HepG2 (cell line): ENCODE data around the gene STN1. TPM values are rescaled to one million over a fixed set of nuclear protein-coding genes. Genes with fewer than 3 reads are reported as not detected.

Source experiments
- ATAC-seq: fragments of 200-7000 bp; cut with Tn5 transposase; 3 replicates; pipeline ENCODE4 v1.9.1; 2020; ENCODE audit warnings: mild to moderate bottlenecking, moderate library complexity
- BruUV-seq: library from RNA; stranded (reverse); fragments of 400-500 nt; replicated peaks from 2 replicates; lab custom pipeline; 2021; lab: Mats Ljungman, UMichigan
- CTCF ChIA-PET: fragments of 300-600 bp; formaldehyde crosslinking; extraction: SDS; loops from one replicate; lab custom pipeline; 2021; ENCODE audit warnings: low total read pairs, inconsistent platforms, low intra/inter-chr PET ratio; lab: Yijun Ruan, JAX
- POLR2A ChIA-PET: fragments of 350-600 bp; sonication (Branson Sonifier 250); formaldehyde crosslinking; loops from one replicate; lab custom pipeline; 2020; ENCODE audit warnings: antibody characterized with exemption, inconsistent platforms; lab: Yijun Ruan, JAX
- DNase-seq: peaks from one replicate; pipeline ENCODE4 v3.0.0-alpha.2; 2015; ENCODE audit warnings: low spot score
- FAIRE-seq: peaks from 3 replicates; lab custom pipeline; 2011; peaks lifted over from hg19 to GRCh38; lab: Jason Lieb, UNC
- H2AFZ ChIP-seq: one replicate; pipeline ENCODE4 v1.6.1; 2011; ENCODE audit warnings: low read length, inconsistent platforms
- H3K27ac ChIP-seq: fragments of 300-600 bp; 3 replicates; pipeline ENCODE4 v1.8.0; 2011; ENCODE audit warnings: mixed run types, mild to moderate bottlenecking, mixed read lengths, low read length, inconsistent platforms; ENCODE audit not compliant: insufficient read depth; ENCODE audit errors: extremely low read length
- H3K27me3 ChIP-seq, 2 experiments: fragments of 200-600 bp in 1 of 2; 2 replicates in 1 of 2; 3 replicates in 1 of 2; pipeline versions ENCODE4 v1.6.0 to v1.8.0; 2011; ENCODE audit warnings: low read length in 2 of 2, mild to moderate bottlenecking in 2 of 2, moderate library complexity in 2 of 2, inconsistent platforms in 1 of 2; ENCODE audit not compliant: insufficient read depth in 2 of 2, control insufficient read depth in 1 of 2
- H3K36me3 ChIP-seq, 2 experiments: fragments of 200-600 bp in 1 of 2; replicated peaks in 1 of 2; 2 replicates in 1 of 2; 3 replicates in 1 of 2; pipeline versions ENCODE4 v1.5.1 to v1.8.0; 2011; ENCODE audit warnings: low read length in 2 of 2, inconsistent platforms in 1 of 2; ENCODE audit not compliant: insufficient read depth in 2 of 2, control insufficient read depth in 1 of 2
- H3K4me1 ChIP-seq: 2 replicates; pipeline ENCODE4 v1.5.1; 2012; ENCODE audit warnings: low read length, inconsistent platforms; ENCODE audit not compliant: insufficient read depth
- H3K4me2 ChIP-seq: 2 replicates; pipeline ENCODE4 v1.6.0; 2011; ENCODE audit warnings: low read depth, low read length, inconsistent platforms
- H3K4me3 ChIP-seq, 3 experiments: fragments of 200-600 bp in 1 of 3; sonication (generic), shearing (Covaris generic) in 1 of 3; replicated peaks in 1 of 3; 2 replicates each; pipeline ENCODE4 v1.5.1; 2011 to 2016; ENCODE audit warnings: low read length in 3 of 3, inconsistent platforms in 2 of 3, low read depth in 2 of 3, mild to moderate bottlenecking in 2 of 3, control low read depth in 1 of 3, mixed read lengths in 1 of 3; ENCODE audit not compliant: insufficient read depth in 1 of 3
- H3K79me2 ChIP-seq: one replicate; pipeline ENCODE4 v1.6.1; 2011; ENCODE audit warnings: low read length, inconsistent platforms; ENCODE audit not compliant: insufficient read depth
- H3K9ac ChIP-seq: 2 replicates; pipeline ENCODE4 v1.6.0; 2011; ENCODE audit warnings: mild to moderate bottlenecking, low read depth, low read length, inconsistent platforms; ENCODE audit not compliant: insufficient read depth
- H3K9me3 ChIP-seq: 2 replicates; pipeline ENCODE4 v1.5.1; 2012; ENCODE audit warnings: mild to moderate bottlenecking, low read length
- H4K20me1 ChIP-seq: 2 replicates; pipeline ENCODE4 v1.6.0; 2011; ENCODE audit warnings: inconsistent platforms, mild to moderate bottlenecking, low read length, moderate library complexity; ENCODE audit not compliant: insufficient read depth
- BORCS8-MEF2B ChIP-seq: sonication (generic); formaldehyde crosslinking; IDR thresholded peaks from 2 replicates; pipeline ENCODE4 v1.8.0; 2022; ENCODE audit warnings: mild to moderate bottlenecking, missing genetic modification reagents
- CCAR2 ChIP-seq: fragments of 200-400 bp; formaldehyde crosslinking; optimal IDR thresholded peaks from 2 replicates; pipeline ENCODE3; 2018; ENCODE audit warnings: low read depth, mild to moderate bottlenecking, low read length, moderate library complexity
- CREBL2 ChIP-seq: sonication (generic); formaldehyde crosslinking; IDR thresholded peaks from 2 replicates; pipeline ENCODE4 v1.8.1; 2023; ENCODE audit warnings: missing genetic modification reagents, mild to moderate bottlenecking, borderline replicate concordance
- CTCF ChIP-seq: sonication (generic); formaldehyde crosslinking; IDR thresholded peaks from 2 replicates; pipeline ENCODE4 v1.5.0; 2020; ENCODE audit warnings: mild to moderate bottlenecking, missing genetic modification reagents, moderate library complexity
- HOMEZ ChIP-seq: IDR thresholded peaks from 2 replicates; pipeline ENCODE4 v1.6.1; 2016; ENCODE audit warnings: low read depth
- IKZF5 ChIP-seq: IDR thresholded peaks from 2 replicates; pipeline ENCODE4 v1.6.1; 2018; ENCODE audit warnings: missing genetic modification reagents, mild to moderate bottlenecking, missing compliant biosample characterization
- NFYC ChIP-seq: IDR thresholded peaks from 2 replicates; pipeline ENCODE4 v1.6.1; 2016; ENCODE audit warnings: missing genetic modification reagents, missing compliant biosample characterization
- PREB ChIP-seq: sonication (generic); formaldehyde crosslinking; IDR thresholded peaks from 2 replicates; pipeline ENCODE4 v1.4.0; 2020; ENCODE audit warnings: missing genetic modification reagents
- RBM22 ChIP-seq: fragments of 200-400 bp; formaldehyde crosslinking; optimal IDR thresholded peaks from 2 replicates; pipeline ENCODE3; 2017; ENCODE audit warnings: mild to moderate bottlenecking, low read length, moderate library complexity
- SMAD1 ChIP-seq: sonication (generic); formaldehyde crosslinking; IDR thresholded peaks from 2 replicates; pipeline ENCODE4 v1.4.0; 2020; ENCODE audit warnings: missing genetic modification reagents, low read depth, mild to moderate bottlenecking, borderline replicate concordance
- TOE1 ChIP-seq: sonication (generic); formaldehyde crosslinking; IDR thresholded peaks from 2 replicates; pipeline ENCODE4 v1.4.0; 2020; ENCODE audit warnings: mild to moderate bottlenecking, missing genetic modification reagents
- U2AF1 ChIP-seq: fragments of 200-400 bp; formaldehyde crosslinking; optimal IDR thresholded peaks from 2 replicates; pipeline ENCODE3; 2017; ENCODE audit warnings: mild to moderate bottlenecking, low read depth, low read length
- ZNF12 ChIP-seq: sonication (generic); formaldehyde crosslinking; IDR thresholded peaks from 2 replicates; pipeline ENCODE4 v1.5.0; 2020; ENCODE audit warnings: missing genetic modification reagents
- ZNF205 ChIP-seq: IDR thresholded peaks from 2 replicates; pipeline ENCODE4 v1.6.1; 2018; ENCODE audit warnings: missing biosample characterization, missing genetic modification reagents
- ZNF296 ChIP-seq: sonication (generic); formaldehyde crosslinking; conservative IDR thresholded peaks from 2 replicates; pipeline ENCODE4 v1.5.0; 2020; ENCODE audit warnings: mild to moderate bottlenecking, missing genetic modification reagents
- ZNF569 ChIP-seq: sonication (generic); formaldehyde crosslinking; IDR thresholded peaks from 2 replicates; pipeline ENCODE4 v1.5.0; 2020; ENCODE audit warnings: mild to moderate bottlenecking, missing genetic modification reagents, moderate library complexity, borderline replicate concordance
- ZNF577 ChIP-seq: sonication (generic); formaldehyde crosslinking; IDR thresholded peaks from 2 replicates; pipeline ENCODE4 v1.4.0; 2020; ENCODE audit warnings: mild to moderate bottlenecking, low read depth, missing genetic modification reagents, borderline replicate concordance
- ZNF780A ChIP-seq: sonication (generic); formaldehyde crosslinking; IDR thresholded peaks from 2 replicates; pipeline ENCODE4 v1.8.0; 2022; ENCODE audit warnings: mild to moderate bottlenecking, missing genetic modification reagents, moderate library complexity
- WGBS: methylation state at CpG from one replicate; pipeline ENCODE4 v1.1.6; 2017; ENCODE audit warnings: low lambda C conversion rate; 5-methylcytosine and 5-hydroxymethylcytosine counted together
- in situ Hi-C: cut with HindIII; loops from 2 replicates; pipeline ENCODE4 v1.10.0; 2017; ENCODE audit warnings: low pct_unique_long_range_greater_than_20kb; ENCODE audit not compliant: extremely low pct_ligation_motif_present
- intact Hi-C: fragments of 100-400 bp; cut with micrococcal nuclease; formaldehyde crosslinking; loops from one replicate; pipeline ENCODE4 v1.10.0; 2022; ENCODE audit not compliant: unreplicated experiment
- polyA plus RNA-seq, 8 experiments: library from polyadenylated mRNA; depleted of rRNA in 3 of 8; stranded (reverse) in 7 of 8; unstranded in 1 of 8; fragments of >200 nt; fragmentation: Illumina TruSeq in 4 of 8; extraction: Trizol in 4 of 8; gene quantifications; 2 replicates each; pipeline versions ENCODE4 v1.2.1 to v1.2.3, GENCODE V29; 2011 to 2016; ENCODE audit warnings: low read depth in 4 of 8, missing spikeins in 1 of 8, mixed read lengths in 1 of 8; ENCODE audit not compliant: insufficient read depth in 1 of 8
- total RNA-seq, 5 experiments: library from RNA; depleted of rRNA; stranded (reverse); fragments of >200 nt; fragmentation: Illumina TruSeq; extraction: Trizol; gene quantifications; 2 replicates each; pipeline ENCODE4 v1.2.3, GENCODE V29; 2016; ENCODE audit warnings: low read depth in 1 of 5

STN1 gene
- total and polyA plus RNA-seq, 2 of the 13 experiments (the other 11 are each of a cell fraction or from before 2014, with no cell fraction given), result 17.6 to 22.7 TPM

- BruUV-seq, result no TSS peak
- Histone ChIP-seq H3K4me2 (no peak overlapping the region; the same call in 1 of the 2 replicates), H4K20me1 (peaks cover 54% of the 10 kb centered on the region), H3K4me3 (no peak overlapping the region), H3K79me2 (peaks cover 95% of the 10 kb centered on the region), H3K4me1 (peaks cover 93% of the 10 kb centered on the region), H3K36me3 (peaks cover 13 to 44% of the 10 kb centered on the region in 2 experiments), H3K9ac (no peak overlapping the region), H2AFZ (no peak overlapping the region), H3K9me3 (no peaks in the 10 kb centered on the region), H3K27ac (peak overlapping the region; percentile 16), H3K27me3 (no peaks in the 10 kb centered on the region)
- WGBS, result 68% methylated on average over 8 of the region's 8 CpGs
- peak; percentile 21 for DNase-seq
- CTCF ChIA-PET, result no interaction called here
- peak; percentile 59 for FAIRE-seq
- POLR2A ChIA-PET, result interaction anchor here (1.1 to 3.3 kb wide), 6 partner anchors 9 to 54 kb away, joined by 3 to 17 read pairs (median 6); no protein-coding TSS in a partner anchor
- intact Hi-C loops (no loop called here), in situ Hi-C loops (no loop called here)
- ATAC-seq, result peak; percentile 79
- TF ChIP-seq ZNF205 (CRISPR knock-in tag), result no peak
- TF ChIP-seq HOMEZ (CRISPR knock-in tag), result no peak
- TF ChIP-seq CTCF (CRISPR knock-in tag), result 0 out of 2 replicates have a peak, but pooled peaks have one; percentile 11
- TF ChIP-seq BORCS8-MEF2B, result no peak
- no peak for TF ChIP-seq ZNF12 (CRISPR knock-in tag)
- TF ChIP-seq CCAR2, result no peak
- TF ChIP-seq TOE1 (CRISPR knock-in tag), result no peak
- TF ChIP-seq PREB (CRISPR knock-in tag), result no peak
- TF ChIP-seq CREBL2, result no peak
- no peak for TF ChIP-seq NFYC (CRISPR knock-in tag)
- no peak for TF ChIP-seq U2AF1
- no peak for TF ChIP-seq IKZF5 (CRISPR knock-in tag)
- no peak for TF ChIP-seq ZNF296 (CRISPR knock-in tag)
- peak; percentile 18 for TF ChIP-seq RBM22
- no peak for TF ChIP-seq ZNF780A (CRISPR knock-in tag)
- TF ChIP-seq ZNF569 (CRISPR knock-in tag), result no peak
- TF ChIP-seq SMAD1 (CRISPR knock-in tag), result no peak
- TF ChIP-seq ZNF577 (CRISPR knock-in tag), result no peak
Observed at GRCh38 chr10:103847909-103848468, 70.0 kb downstream of the STN1 start.
